Activated CD4-positive, alpha-beta T cell treated with anti-CD3 and anti-CD28 coated beads for 24 hours (primary cell): ENCODE results near the gene SLC16A5.
"Not testable (repeated sequence)": the region's sequence is repeated elsewhere in the genome, so short reads cannot be mapped to it uniquely, and the experiment has no call there.

Experiments used
- DNase-seq, 2 donors: peaks; one replicate each; pipeline ENCODE4 v3.0.0-alpha.2; 2020; ENCODE audit warnings: low read depth in 2 of 2

Gene SLC16A5

DNA sequence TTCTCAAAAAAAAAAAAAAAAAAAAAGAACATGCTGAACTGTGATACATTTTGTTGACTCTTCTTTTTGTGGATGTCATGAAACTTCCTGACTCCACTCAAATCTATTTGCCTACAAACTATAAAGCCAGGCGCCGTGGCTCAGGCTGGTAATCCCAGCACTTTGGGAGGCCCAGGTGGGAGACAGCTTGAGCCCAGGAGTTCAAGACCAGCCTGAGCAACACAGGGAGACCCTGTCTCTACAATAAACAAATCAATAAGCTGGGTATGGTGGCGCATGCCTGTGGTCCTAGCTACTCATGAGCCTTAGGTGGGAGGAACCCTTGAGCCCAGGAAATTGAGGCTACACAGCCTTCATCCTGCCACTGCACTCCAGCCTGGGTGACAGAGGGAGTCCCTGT, 45.2 kb downstream of the SLC16A5 start:
- DNase-seq = no peak

DNA sequence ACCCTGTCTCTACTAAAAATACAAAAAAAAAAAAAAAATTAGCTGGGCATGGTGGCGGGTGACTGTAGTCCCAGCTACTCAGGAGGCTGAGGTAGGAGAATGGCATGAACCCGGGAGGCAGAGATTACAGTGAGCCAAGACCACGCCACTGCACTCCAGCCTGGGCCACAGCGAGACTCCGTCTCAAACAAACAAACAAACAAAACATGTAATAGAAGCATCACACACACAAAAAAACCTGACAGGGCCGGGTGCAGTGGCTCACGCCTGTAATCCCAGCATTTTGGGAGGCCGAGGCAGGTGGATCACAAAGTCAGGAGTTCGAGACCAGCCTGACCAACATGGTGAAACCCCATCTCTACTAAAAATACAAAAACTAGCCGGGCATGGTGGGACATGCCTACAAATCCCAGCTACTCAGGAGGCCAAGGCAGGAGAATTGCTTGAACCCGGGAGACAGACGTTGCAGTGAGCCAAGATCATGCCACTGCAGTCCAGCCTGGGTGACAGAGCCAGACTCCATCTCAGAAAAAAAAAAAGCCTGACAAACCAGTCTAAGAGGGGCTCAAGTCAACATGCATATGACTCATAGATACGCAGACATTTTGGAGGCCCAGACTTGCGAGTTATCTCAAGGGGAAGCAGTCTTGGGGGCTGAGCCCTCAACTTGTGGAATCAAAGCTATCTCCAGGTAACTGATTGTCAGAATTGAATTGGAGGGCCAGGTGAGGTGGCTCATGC, 46.0 kb downstream of the SLC16A5 start:
- not testable (repeated sequence) for DNase-seq

DNA sequence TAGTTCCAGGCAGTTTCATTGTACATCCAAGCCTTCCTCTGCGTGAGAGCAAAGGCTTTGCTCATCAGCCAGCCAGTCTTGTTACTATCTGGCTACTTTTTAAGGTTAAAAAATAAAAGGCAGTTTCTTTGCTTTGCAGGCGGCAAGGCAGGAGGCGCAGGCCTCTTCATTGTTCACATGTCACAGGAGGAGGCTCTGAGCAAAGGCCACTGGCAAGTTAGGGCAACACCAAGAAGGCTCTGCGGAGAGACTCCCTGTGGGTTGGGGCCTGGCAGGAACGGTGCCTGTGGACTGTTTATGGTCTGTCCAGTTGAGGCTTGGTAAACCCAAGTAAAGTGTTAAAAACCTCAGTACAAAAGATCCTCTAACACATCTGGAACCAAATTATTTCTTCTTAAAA, 47.7 kb downstream of the SLC16A5 start:
- DNase-seq = no peak

DNA sequence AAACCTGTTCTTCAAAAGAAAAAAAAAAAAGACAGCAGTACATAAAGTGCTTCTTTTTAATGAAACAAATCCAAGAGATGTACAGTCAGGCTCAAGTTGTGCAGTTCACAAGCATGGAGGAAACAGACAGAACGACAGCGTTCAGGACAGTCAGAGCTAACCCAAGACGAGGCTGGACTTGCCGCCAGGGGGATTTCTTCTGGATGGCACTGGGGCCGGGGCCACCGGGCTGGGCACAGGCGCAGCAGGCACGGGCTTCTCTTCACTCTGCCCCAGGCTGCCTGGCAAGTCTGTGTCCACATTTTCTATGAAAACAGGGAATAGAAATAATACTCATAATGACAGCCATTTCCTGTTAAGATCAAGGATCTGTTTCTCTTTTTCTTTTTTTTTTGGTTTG, 48.2 kb downstream of the SLC16A5 start:
- no peak for DNase-seq

DNA sequence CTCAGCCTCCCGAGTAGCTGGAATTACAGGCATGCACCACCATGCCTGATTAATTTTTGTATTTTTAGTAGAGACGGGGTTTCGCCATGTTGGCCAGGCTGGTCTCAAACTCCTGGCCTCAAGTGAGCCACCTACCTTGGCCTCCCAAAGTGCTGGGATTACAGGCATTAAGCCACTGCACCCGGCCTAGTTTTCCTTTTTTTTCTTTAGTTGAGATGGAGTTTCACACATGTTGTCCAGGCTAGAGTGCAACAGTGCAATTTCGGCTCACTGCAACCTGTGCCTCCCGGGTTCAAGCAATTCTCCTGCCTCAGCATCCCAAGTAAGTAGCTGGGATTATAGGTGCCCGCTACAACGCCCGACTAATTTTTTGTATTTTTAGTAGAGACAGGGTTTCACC, 50.0 kb downstream of the SLC16A5 start:
- DNase-seq = not testable (repeated sequence)

DNA sequence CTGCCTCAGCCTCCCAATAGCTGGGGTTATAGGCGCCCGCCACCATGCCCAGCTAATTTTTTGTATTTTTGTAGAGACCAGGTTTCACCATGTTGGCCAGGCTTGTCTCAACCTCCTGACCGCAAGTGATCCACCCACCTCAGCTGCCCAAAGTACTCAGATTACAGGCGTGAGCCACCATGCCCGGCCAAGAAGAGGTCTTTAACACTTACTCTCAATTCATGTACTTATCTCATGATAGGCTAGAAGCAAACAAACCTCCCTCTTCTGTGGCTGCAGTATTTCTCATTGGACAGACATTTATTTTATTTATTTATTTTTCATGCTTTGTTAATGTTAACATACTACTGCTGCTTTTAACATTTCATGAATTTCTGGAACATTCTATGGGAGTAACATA, 50.8 kb downstream of the SLC16A5 start:
- DNase-seq = no peak

DNA sequence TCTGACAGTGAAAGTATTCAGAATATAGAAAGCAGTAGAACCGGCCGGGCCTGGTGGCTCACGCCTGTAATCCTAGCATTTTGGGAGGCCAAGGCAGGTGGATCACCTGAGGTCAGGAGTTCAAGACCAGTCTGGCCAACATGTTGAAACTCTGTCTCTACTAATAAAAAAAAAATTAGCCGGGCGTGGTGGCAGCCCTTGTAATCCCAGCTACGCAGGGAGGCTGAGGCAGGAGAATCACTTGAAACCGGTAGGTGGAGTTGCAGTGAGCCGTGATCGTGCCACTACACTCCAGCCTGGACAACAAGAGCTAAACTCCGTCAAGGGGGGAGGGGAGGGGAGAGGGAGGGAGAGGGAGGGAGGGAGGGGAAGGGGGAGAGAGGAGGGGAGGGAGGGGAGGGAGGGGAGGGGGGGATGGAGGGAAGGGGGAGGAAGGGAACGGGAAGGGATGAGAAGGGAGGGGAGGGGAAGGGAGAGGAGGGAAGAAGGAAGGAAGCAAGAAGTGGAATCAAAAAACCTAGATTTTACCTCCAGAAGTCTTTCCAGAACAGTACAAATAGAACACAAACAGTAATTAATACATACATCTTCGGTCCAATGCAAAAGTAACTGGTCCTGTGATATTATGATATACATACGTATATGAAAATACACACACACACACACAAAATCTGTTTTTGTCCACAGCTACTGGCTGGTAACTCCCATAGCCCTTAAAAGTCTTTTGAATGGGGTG, 54.6 kb downstream of the SLC16A5 start:
- no peak for DNase-seq

DNA sequence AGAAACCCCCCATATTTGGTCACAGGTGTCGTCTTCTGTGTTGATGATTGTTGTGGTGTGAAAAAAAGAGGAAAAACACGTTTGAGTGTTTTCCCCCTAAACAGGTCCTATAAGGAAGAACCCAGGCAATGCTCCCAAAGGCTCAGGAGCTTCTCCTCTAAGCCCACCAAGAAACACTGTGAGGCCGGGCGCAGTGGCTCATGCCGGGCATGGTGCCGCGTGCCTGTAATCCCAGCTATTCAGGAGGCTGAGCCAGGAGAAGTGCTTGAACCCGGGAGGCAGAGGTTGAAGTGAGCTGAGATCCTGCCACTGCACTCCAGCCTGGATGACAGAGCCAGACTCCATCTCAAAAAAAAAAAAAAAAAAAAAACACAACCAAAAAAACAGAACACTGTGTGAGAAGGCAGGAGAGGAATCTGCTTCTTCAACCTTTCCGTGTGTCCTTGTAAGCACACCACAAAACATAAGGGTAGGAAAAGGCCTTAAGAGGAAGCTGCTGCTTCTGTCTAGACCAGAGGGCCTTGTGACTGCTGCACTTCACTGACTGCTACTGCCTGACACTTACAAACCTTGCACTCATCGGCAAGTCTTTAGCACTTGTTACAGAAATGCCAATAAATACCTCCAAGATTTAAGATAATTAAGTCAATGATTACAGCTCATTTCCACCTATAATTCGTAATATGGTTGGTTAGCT, 57.2 kb downstream of the SLC16A5 start:
- no peak for DNase-seq

DNA sequence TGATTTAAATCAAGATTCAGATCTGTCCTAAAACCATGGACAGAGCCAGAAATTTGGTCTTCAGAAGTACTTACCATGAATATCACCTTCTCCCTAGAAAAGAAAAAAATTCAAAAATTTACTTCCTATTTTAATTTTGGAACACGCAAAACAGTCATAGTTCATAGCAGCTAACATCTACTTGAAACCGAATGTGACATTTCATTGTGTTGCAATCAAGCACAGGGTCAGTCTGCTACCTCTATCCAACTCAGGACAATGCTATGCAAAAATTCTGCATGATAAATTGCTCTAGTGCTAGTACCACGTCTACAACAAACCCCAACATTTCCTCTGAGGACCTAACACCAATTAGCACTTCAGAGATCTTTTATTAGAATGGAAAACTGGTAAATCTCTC, 58.8 kb downstream of the SLC16A5 start:
- no peak for DNase-seq

DNA sequence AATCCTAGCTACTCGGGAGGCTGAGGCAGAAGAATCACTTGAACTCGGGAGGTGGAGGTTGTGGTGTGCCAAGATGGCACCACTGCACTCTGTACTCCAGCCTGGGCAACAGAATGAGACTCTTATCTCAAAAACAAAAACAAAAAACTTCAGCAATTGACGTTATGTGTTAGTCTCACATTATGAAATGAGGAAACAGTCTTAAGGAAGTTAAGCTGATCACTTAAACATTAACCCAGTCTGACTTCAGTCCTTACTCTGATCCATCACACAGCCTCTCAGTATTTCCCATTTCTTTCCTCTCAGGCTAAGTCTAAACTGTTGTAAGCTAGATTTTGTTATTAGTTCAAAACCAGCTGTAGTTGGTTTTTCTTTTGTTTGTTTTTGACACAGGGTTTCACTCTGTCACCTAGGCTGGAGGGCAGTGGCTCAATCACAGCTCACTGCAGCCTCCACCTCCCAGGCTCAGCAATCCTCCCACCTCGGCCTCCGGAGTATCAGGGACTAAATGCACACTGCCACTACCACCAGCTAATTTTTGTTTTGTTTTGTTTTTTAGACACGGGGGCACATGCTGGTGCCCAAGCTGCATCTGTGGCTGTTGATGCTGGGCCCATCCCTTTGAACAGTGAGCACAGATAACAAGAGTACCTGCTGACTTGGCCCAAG, 60.3 kb downstream of the SLC16A5 start:
- no peak for DNase-seq

DNA sequence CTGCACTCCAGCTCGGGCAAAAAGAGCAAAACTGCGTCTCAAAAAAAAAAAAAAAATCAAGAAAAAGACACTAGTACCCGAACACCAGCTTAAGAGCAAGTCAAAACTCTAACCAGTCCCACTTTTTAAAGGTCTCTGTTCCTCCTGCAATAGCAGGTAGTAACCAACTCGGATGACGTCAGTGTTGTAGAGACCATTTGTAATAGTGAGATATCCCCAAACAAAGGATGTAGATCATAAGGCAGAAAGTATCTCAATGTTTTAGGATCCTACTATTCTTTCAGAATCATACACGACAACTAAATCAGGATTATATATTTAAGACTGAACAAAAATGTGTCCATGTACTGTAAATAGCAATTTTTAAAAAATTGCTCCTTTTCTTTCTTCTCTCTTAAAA, 64.2 kb downstream of the SLC16A5 start:
- no peak for DNase-seq

DNA sequence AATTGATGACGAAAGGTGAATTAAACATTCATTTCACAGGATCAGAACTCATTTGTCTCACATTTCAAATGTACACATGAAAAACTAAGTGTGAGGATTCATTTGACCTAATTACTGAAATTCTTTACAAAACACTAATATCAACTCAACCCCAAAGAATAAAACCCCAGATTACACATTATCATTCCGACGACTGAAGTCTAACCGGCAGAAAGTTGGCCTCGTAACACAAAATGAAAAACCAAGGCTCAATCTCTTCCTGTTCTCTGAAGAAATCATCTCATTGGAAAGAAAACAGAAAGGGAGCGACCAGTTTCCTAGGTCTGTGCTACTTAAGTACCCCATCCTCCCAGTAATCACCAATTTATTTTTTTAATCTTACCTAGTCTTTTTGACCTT, 64.8 kb downstream of the SLC16A5 start:
- no peak for DNase-seq

DNA sequence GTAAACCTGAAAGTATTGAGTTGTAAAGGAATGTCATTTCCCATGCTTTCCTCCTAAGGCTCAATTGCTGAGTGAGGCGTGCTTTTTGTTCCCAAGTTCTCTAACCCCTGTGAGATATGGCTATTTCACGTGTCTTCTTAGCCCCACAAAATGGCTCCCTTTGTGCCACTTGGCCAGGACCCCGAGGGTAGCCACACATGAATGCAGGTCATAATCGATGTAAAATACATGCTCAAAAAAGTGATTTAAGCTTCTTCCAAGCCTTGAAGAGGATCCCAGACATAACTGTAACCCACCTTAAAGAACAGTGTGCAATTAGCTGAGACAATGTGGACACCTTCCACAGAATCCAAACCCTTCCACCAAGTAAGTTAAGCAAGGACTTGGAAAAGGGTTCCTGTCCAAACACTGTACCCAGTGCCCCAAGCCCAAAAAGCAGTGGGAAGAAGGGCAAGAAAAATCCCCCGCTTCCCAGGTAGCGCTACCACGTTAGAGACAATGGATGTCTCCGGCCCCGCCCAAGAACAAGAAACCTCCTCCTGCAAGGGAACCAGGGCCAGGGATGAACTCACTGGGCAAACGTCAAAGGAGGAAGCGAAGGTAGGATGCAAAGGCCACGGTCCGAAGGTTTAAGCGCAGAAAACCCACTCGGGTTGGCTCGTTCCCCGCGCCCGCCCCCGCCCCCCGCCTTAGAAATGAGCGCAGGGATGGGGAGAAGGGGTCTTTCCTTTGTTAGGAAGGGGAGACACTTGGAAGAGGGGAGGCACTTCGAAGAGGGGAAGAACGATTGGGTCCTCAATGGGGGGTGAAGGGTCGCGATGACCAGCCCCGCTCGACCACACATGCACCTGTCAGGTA, 65.4 kb downstream of the SLC16A5 start:
- no peak for DNase-seq

DNA sequence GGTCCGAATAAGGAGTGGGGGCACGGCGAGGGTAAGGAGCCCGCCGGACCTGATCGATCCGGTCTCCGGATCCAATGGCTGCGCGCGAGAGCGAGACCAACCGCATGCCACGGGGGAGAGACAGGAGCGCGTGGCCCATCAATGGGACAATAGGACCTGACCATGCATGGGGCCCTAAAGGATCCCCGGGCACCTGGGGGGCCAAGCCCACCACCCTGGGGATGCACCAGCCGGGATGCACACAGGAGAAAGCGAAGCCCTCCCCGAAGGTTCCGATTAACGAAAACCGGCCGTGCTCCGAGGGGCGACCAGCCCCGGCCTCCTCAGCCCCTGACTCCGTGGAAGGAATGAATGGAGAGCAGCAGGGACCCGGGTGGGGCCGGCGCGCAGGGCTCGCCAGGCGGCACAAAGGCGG, 66.0 kb downstream of the SLC16A5 start:
- no peak for DNase-seq

DNA sequence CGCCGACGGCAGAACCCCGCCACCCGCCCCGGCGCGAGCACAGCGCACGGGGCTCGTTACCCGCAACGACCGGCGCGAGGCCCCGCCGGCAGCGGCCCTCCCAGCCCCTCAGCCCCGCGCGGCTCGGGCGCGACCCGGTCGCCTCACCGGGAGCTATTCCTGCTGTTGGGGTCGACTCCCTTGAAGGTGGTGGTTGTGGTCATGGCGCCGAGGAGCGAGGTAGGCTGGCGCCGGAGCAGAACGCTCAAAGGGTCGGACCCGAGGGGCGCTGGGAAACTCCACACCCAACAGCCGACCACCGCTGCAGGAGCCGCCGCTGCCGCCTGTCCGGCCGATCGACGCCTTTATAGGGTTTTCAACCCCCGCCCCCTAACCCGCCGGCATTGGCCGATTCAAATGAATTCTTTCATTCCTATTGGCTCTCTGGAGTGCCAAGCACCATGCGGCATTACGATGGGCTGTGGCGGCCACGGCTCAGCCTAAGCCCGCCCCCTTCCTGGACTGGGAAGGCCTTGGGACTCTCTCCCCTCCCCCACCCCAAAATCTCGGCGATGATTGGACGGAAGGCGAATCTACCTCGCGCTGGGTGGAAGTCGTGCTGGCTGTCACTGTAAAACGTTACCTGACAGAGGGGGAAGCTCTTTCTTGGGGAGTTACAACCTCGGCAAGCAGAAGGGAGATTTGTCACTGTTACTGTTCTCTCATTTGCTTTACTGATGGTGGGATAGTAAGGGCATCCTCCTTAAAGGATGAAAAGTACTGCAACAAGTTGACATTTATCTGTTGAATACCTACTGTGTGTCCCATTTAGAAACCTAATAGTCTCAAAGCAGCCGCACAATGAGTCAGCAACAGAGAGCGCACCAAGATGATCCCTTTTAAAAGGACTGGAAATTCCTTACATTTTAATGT, 66.7 kb downstream of the SLC16A5 start, which contains the start of gene JPT1:
Gene JPT1 (minus strand): TSS at position 318 of the 912 bp plus-strand sequence. CDS start 115 bp downstream, at position 203.
- peak; percentile 97 to 99 for DNase-seq

DNA sequence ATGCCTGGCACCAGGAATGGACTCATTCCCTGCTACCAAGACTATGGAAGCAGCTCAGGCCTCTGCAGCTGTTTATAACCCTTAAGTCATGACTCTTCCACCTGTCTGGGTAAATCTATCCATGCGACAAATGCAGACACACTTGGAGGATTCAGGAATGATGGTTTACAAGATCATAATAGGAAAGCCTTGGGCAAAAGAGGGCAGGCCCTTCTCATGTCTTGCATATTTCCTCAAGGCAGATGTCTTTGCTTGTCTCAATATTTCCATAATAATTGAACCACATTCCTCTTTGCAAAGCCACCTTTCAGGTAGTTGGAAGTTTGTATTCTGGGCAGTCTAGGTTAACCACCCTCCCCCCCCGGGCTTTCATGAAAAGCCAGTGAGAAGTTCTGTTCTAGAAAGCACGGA, 67.4 kb downstream of the SLC16A5 start:
- DNase-seq = no peak
